NCI-H526 (cell line): ENCODE measurements around the gene PSMD6.

ENCODE experiments used
- DNase-seq, 2 experiments: peaks; one replicate each; lab custom pipeline; 2025; lab: John Stamatoyannopoulos, UW

The PSMD6 gene

DNA sequence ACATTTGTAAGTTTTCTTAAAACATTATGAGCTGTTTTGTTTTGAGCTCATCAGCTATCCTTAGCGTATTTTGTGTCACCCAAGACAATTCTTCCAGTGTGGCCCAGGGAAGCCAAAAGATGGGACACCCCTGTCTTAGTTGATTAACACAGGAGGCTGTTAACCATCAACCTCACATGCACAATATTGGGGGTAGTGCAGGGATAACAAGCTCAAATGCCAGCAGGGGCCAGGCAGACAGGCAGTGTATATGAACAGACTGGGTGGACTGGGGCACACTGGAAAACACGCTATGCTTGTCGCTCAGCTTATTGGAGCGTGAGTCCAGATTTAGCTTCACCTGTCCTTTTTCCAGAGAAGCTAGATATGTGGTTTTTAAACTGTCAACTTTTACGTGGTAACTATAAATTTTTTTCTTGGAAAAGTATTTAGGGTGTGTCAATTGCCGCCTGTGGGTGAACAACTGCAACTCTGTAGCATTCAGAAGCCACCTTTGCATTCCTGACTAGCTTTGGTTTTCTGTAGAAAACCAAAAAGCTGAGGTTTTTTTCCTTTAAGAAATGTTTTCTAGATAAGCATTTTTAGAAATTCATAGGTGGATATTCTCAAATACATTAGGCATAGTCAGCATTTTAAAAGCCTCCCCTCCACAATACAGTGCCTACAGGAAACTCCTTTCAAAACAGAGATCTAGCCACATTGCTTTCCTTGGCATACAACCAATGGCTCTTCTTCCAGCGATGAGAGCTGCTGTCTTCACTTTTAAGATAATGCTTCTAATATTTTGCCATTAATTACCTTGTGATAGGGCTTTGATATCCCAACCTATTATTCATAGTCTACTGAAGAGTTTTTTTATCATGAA is 14.6 kb downstream of the PSMD6 start:
- DNase-seq, result no peak

GRCh38 chr3:64008017-64008416 is 15.3 kb downstream of the PSMD6 start:
- DNase-seq, result no peak

DNA sequence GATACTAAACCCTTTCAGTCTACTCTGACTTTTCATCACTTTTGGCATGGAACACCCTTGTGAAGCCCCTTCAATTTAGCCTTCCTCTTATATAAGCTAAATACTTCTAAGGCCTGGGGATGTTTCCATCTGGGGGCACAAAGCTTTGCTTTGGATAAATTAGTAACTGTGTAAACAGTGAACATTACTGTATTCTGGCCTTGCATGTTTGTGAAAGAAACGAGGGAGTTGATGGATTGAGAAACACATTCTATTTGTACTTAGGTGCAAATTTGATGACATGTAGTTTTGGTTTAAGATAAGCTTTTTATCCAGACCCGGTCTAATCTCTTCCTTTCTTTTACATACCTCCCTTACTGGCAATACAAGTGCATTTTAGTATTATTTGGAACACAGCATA is 19.7 kb downstream of the PSMD6 start:
- DNase-seq, result no peak

- DNase-seq, result no peak
Measured at GRCh38 chr3:64002233-64002632, 21.1 kb downstream of the PSMD6 start.

DNA sequence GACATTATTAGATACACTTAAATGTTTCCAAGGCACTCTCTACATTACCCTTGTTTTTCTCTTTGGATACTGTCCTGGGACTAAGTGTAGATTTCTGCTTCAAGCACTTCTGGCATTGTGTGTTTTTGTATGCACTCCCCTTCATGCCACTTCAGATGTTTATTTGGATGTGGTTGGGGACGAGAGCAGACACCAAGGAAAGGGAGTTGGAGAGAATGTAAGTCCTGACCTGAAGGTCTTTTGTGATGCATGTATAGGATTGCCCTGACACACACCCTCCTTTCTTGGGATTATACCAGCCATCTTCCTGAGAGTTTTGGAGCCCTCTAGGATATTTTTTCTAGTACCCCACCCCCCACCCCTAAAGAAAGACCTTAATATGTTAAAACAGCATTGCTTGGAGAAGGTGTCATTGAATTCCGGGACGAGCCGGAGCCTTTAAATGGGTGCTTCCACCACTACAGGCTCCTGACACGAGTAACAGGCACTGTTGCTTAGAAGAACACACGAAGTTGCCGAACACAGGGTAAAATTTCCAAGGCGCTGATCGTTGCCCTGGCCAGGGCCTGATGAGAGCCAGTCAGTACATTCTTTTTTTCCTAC is 22.7 kb downstream of the PSMD6 start:
- DNase-seq, result no peak

DNA sequence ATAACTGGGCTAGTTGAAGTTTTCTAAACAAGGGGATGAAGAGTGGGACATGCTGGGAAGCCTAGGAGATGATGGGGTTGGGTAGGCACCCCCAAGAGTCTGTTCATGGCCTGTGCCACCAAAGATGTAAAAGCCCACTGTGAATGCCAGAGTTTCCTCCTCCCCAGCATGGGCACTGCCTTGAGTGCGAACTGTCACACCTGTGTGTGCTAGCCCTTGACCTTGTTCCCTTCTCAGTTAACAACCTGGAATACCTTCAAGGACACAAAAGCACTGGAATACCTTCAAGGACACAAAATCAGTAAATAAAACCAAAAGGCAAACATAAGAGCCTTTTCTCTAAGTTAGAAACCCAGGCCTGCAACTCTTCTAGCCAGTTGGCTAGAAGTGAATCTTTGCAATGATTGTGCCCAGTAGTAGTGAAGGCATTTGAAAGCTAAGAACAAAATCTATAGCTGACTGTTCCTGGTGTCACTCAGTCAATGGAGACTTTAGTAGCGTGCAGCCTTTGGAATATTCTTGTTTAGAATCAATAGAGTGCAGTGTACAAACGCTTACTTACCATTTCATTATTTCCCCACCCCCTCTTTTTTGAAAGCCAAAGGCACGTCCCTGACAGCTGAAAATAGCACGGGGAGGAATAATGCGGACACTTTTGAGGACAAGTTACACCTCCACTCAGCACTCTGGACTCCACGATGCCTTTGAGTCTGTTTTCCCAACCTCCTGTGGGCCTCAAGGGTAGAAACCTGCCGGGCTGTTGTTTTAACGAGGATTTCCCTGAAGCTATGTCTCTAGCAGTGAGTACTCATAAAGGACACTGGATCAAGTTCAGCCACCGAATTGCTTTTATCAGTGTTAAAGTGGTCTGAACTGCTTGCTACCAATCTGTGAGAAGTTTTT is 24.2 kb downstream of the PSMD6 start:
- DNase-seq, result no peak

DNA sequence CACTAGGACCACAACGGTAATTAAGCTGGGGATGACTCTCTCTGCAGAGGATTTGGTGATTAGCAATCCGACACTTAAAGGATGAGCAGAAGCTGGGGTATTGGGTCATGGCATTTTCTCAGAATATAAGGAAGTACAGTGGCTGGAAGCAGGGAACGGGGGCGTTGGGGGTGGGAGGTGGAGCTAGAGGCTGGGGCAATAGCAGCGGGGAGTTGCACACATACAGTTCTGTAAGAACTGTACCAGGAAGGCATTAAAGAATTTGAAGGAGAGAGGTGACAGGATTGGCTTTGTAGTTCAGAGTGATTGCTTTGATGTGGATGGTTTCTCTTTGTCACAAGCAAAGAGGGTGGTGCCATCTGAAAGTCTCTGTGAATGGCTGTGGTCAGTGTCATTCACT is 28.2 kb downstream of the PSMD6 start:
- DNase-seq, result no peak

DNA sequence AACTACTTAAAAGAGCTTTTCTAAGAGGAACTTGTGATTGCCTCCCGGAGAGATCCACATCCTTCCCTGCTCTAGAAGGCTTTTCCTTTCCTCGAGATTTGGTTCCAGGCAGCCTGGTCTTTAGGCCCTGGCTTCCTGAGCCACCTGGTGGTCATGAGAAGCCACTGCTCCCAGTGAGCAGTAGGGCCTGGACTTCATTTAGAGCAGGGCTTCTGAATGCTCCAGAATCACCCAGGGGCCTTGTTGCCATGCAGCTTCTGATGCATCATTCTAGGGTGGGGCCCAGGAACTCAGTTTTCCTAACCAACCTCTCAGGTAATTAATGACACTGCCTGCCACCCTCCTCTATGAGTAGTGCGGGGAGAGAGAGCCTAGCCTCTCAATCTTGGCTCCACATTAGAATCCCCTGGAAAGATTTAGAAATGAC is 29.6 kb downstream of the PSMD6 start:
- DNase-seq, result peak; percentile 20 to 65

DNA sequence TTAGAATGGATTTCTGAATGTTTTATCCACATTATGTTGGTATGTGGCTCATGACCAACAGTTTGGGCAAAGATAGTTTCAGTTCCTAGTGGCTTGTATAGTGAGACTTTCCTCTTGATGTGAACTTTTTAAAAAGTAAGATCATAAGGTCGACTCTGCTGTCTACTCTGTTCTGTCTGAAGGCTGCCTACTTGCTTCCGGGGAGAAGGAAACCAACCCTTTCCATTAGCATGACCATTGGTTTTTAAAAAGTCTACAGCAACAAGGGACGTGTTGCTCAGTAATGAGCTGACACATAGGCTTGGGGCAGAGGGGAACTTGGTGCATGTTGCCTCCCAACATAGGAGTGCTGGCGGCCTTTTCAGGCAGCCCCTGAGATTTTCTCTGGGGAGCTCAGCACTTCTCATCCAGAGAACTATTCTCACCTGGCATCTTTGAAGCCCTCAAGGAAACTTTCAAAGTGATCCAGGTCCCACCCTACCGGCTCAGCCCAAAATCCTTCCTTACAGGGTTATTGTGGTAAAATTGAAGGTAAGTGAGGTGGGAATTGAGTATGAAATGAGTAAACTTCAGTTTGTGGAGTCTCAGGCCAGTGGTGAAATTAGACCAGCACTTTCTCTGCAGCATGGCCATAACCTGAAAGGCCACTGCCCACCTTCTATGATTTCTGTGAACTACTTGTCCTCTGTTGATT is 30.6 kb downstream of the PSMD6 start:
- DNase-seq, result no peak

DNA sequence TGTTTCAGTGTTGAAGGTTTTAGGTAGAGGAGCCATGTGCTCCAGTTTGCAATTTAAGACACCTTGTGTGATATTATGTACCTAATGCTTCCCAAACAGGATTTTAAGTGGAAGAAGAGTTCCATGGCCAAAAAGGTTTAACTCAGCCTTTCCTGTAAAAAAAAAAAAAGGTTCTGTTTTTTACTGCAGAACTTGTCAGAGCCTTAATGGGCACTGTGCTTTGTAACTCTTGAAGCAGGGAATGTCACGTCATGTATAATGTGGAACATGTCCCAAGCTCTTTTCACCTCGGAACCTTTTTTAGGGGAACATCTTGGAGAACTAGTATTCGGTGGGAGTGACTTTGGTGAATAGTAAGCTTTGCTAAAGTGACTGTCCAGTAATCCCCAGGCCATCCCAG is 31.6 kb downstream of the PSMD6 start:
- no peak for DNase-seq

DNA sequence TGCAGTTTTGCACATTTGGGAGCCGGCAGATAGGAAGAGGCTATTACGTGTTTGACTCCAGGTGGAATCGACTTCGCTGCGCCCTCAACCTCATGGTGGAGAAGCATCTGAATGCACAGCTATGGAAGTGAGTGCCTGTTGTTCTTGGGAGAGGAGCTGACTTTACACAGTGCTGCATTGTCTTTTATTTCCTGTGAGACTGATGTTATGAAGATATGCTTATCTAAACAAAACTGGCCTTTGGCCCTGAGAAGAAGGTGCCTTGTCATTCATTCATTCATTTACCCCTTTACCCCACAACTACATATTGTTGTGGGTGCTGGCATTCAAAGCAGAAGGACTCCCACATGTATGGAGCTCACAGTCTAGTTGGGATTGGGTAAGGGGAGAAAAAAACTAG is 32.6 kb downstream of the PSMD6 start:
- DNase-seq, result no peak

- no peak for DNase-seq
Measured at GRCh38 chr3:63990204-63990603, 33.1 kb downstream of the PSMD6 start.

DNA sequence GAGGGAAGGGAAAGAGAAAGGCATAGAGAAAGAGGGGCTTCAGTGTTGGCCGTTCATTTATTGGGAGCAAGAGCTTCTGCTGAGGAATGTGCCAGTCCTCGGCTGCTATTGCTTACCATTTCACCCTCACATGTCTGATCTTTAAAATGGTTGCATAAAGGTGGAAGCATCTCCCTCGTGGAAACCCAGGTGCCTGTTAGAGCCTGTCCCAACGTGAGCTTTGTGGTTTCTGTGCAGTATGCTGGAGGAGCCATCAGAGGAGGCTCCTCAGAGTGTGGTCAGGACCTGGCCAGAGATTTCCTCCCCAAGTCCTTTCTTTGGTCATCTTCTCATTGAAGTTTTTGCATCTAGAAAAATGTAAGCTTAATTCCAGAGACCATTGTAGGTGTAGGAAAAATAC is 34.4 kb downstream of the PSMD6 start:
- DNase-seq, result no peak

- DNase-seq, result no peak
Measured at GRCh38 chr3:63986831-63987230, 36.5 kb downstream of the PSMD6 start.

DNA sequence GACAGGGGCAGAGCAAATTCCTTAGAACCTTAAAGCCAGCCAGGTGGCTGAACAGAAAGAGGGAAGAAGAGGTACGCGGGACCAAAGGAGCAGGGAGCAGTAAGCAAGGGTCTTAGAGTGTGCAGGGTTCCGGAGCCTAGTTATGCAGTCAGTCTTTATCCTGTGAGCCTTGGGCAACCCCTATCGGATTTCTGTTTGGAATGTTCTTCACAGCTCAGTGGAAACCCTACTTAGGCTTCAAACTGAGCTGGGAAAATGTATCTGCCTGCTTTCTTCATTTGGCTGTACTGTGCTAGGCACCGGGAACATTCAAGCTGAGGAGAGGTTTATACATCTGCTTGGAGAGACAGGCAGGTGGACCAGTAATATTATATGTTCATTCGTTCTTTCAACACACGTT is 37.1 kb downstream of the PSMD6 start:
- no peak for DNase-seq

DNA sequence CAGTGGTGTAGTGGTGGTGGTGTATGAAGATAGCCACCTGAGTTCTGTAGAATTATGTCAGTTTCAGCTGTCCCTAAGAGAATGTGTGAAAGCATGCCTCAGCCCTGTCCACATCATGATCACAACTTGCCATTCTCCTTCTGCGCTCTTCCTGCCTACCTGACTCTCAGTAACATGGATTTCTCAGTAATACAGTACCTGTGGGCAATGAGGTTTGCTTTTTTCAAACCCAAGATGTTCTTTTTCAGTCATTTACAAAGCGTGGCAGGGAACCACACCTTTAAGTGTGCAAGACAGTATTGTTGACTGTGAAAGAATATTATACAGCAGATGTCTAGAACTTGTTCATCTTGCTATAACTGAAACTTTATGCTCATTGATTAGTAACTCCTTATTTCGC is 38.9 kb downstream of the PSMD6 start:
- no peak for DNase-seq

DNA sequence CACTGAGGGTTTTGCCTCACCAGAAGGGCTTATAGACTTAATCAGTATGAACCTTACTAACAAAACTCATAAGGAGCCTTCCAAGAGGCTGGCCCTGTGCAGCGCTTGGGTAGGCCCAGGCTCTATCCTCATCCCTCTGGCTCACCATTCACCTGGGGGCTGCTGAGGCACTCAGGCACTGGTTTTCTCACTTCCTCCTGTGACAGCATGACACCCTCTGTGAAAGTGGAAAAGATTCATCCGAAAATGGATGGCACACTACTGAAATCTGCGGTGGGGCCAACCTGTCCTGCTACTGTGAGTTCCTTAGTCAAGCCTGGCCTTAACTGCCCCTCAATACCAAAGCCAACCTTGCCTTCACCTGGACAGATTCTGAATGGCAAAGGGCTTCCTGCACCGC is 41.3 kb downstream of the PSMD6 start:
- DNase-seq, result no peak

DNA sequence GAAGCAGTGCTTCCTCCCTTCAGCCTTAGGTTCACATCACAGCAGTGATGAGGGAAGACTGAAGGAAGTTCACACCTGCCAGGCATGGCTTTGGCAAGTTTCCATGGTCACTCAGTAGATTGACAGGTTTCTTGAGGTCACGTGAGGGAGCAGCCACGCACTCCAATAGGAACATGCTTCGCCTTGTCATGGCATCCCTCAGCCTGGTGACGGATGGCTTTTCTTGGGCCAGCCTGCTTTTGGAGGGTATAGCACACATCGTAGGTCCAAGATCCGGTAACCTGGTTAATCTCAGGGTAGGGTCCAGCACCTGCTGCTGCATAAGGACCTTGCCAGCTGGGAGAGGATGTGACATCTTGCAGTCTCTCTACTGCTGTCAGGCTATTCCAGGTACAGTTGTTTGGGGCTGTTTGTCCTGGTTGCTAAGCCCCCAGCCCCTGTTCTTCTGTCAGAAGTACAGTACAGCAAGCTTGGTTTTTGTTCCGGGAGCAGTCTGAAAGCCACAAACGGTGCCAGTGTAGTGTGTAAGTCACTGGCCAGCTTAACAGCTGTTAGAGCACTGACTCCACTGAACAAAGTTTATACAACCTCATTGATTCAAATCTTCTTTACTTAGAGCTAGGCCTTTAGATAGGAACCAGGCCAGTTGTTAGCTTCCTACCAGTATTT is 42.3 kb downstream of the PSMD6 start:
- no peak for DNase-seq

GRCh38 chr3:63980019-63980418 is 43.3 kb downstream of the PSMD6 start:
- no peak for DNase-seq

- DNase-seq, result no peak
Measured at GRCh38 chr3:63979093-63979885, 44.0 kb downstream of the PSMD6 start.

GRCh38 chr3:63977893-63978292 is 45.4 kb downstream of the PSMD6 start:
- DNase-seq, result no peak
